C4-2B (cell line): ENCODE measurements around the gene NOX1.

Experiments used
- H3K27ac ChIP-seq: fragments of 450-650 bp; 2 replicates; pipeline ENCODE4 v1.5.1; 2017
- CTCF ChIP-seq: fragments of 450-650 bp; conservative IDR thresholded peaks from 2 replicates; pipeline ENCODE4 v1.5.1; 2017; ENCODE audit warnings: mild to moderate bottlenecking
- ZFX ChIP-seq: fragments of 450-650 bp; IDR thresholded peaks from 2 replicates; pipeline ENCODE4 v1.6.1; 2017

The NOX1 gene

GRCh38 chrX:100883654-100884053 is 9.5 kb upstream of the NOX1 start:
- no peak for TF ChIP-seq ZFX
- peak overlapping the region; percentile 47 for H3K27ac ChIP-seq

DNA sequence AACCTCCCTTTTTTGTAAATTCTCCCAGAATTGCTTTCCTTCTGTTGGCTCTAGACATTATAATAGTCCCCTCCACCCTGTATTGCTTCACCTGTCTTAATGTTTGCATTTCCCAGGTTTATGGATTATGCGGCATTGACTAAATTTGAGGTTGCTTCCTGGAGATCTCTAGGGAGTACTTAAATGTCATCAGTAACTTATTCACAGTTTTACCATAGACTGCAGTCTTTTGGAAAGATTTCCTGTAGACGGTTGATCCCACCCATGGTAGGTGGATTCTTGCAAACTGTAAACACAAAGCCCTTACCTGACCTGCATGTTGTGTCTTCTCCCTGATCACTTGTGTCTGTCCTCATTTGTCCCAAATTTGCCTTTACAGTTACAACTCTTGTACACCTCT is 6.2 kb upstream of the NOX1 start:
- no peak for TF ChIP-seq CTCF
- no peak for TF ChIP-seq ZFX

GRCh38 chrX:100871594-100872560 is 2.3 kb downstream of the NOX1 start:
- no peak overlapping the region for H3K27ac ChIP-seq
- TF ChIP-seq ZFX: no peak
- TF ChIP-seq CTCF: no peak

More for the DNA sequence above, 6.2 kb upstream of the NOX1 start:
- H3K27ac ChIP-seq: no peak overlapping the region

GRCh38 chrX:100870527-100870926 is 3.6 kb downstream of the NOX1 start:
- TF ChIP-seq ZFX (no peak), CTCF (no peak)
- H3K27ac ChIP-seq: no peak overlapping the region

GRCh38 chrX:100868273-100868672 is 5.9 kb downstream of the NOX1 start:
- TF ChIP-seq ZFX: no peak
- TF ChIP-seq CTCF: no peak
- H3K27ac ChIP-seq: no peak overlapping the region

DNA sequence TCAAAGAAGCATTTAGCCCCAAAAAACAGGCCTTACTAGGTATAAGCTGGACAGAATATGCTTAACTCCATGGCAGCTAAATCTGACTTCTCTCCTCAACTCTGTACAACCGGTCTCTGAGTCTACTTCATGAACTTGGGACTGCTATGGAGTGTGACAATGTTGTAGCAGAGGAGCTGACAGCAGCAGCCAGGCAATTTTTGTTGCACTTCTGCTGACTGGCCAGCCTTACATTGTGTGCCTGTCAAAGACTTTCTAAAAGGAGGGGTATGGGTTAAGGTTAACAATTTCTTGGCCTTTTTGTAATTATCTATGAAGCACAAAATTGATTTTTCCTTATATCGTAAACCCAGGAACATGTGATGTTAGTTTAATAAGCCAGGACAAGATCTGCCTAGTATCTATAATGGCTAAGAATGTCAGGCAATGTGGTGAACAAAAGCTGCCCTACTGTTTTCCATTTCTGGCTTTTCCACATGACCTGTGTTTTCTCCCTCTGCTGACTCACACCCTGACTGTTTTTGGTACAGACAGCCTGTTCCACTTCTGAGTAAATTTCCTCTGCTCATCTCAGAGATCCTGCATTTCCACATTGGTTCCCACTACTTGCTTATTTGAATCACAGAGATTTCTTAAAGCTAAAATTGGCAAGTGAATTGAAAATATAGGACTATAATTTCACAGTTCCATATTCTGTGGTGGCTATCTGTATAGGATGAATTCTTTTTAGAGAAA is 9.3 kb downstream of the NOX1 start:
- TF ChIP-seq ZFX (no peak), CTCF (no peak)
- H3K27ac ChIP-seq: no peak overlapping the region

- H3K27ac ChIP-seq: no peak overlapping the region
- TF ChIP-seq CTCF (no peak), ZFX (no peak)
Measured at GRCh38 chrX:100863326-100863864, 10.8 kb downstream of the NOX1 start.
